ENCODE data around the gene TBC1D16. TPM values are rescaled to one million over a fixed set of nuclear protein-coding genes. Genes with fewer than 3 reads are reported as not detected.

The TBC1D16 gene
- total RNA-seq, 4 donors from 2014 or later = 5.8 to 8.1 (median 7.0) TPM

GRCh38 chr17:79888009-79888540 is 147.6 kb downstream of the TBC1D16 start:
- H3K27me3 ChIP-seq = peaks cover 44 to 47% (median 45%) of the 10 kb centered on the region in 3 donors
- DNase-seq = no peak
- in situ Hi-C loops (cut with MboI; ENCODE audit: low sequenced_read_pairs in 4 of 4) = no loop called here

GRCh38 chr17:79887451-79887991 is 148.2 kb downstream of the TBC1D16 start:
- Histone ChIP-seq H3K27me3 (peaks cover 44 to 47% (median 45%) of the 10 kb centered on the region in 3 donors), H3K36me3 (no peaks in the 10 kb centered on the region), H3K4me1 (no peaks in the 10 kb centered on the region), H3K4me3 (no peak overlapping the region), H3K27ac (no peak overlapping the region), H3K9me3 (no peaks in the 10 kb centered on the region)
- TF ChIP-seq CTCF (IDR thresholded peaks at IDR 0.05 in 4 of 5, conservative IDR thresholded peaks at IDR 0.05 in 1 of 5) (no peak), POLR2A (IDR thresholded peaks at IDR 0.05) (no peak)
- intact Hi-C loops (cut with DNase I; ENCODE audit: low total_unique reads) (no loop called here), in situ Hi-C loops (cut with MboI; ENCODE audit: low sequenced_read_pairs in 4 of 4) (no loop called here)
- DNase-seq (no peak), ATAC-seq (no peak)

More at GRCh38 chr17:79888009-79888540, 147.6 kb downstream of the TBC1D16 start:
- TF ChIP-seq CTCF (IDR thresholded peaks at IDR 0.05 in 4 of 5, conservative IDR thresholded peaks at IDR 0.05 in 1 of 5) = no peak
- TF ChIP-seq POLR2A (IDR thresholded peaks at IDR 0.05) = no peak
- no peak overlapping the region for H3K27ac ChIP-seq
- no peaks in the 10 kb centered on the region for H3K4me1 ChIP-seq
- H3K9me3 ChIP-seq = no peaks in the 10 kb centered on the region
- intact Hi-C loops (cut with DNase I; ENCODE audit: low total_unique reads) = no loop called here
- no peak for ATAC-seq
- H3K4me3 ChIP-seq = no peak overlapping the region
- H3K36me3 ChIP-seq = no peaks in the 10 kb centered on the region

- H3K4me1 ChIP-seq = no peaks in the 10 kb centered on the region
- in situ Hi-C loops (cut with MboI; ENCODE audit: low sequenced_read_pairs in 4 of 4) = no loop called here
- intact Hi-C loops (cut with DNase I; ENCODE audit: low total_unique reads) = no loop called here
- H3K4me3 ChIP-seq = no peak overlapping the region
- no peaks in the 10 kb centered on the region for H3K9me3 ChIP-seq
- ATAC-seq (no peak), DNase-seq (no peak)
- peaks cover 14 to 24% (median 15%) of the 10 kb centered on the region in 3 donors for H3K27me3 ChIP-seq
- H3K36me3 ChIP-seq = no peaks in the 10 kb centered on the region
- TF ChIP-seq POLR2A (IDR thresholded peaks at IDR 0.05) = no peak
- no peak for TF ChIP-seq CTCF (IDR thresholded peaks at IDR 0.05 in 4 of 5, conservative IDR thresholded peaks at IDR 0.05 in 1 of 5)
- no peak overlapping the region for H3K27ac ChIP-seq
Observed at GRCh38 chr17:79883202-79883601, 152.5 kb downstream of the TBC1D16 start.

Other genes starting within 250 kb of the TBC1D16 start
- gene CBX8, start 238.8 kb downstream of the TBC1D16 start, total RNA-seq = under 1 TPM in 3 of 4 donors, not detected in 1; 0.18 to 0.94 (median 0.49) TPM
- gene CBX4, start 196.4 kb downstream of the TBC1D16 start, total RNA-seq = 1 to 10 TPM; 3.0 to 9.0 (median 5.3) TPM
- gene CCDC40, start 770 bp upstream of the TBC1D16 start, total RNA-seq = 1 to 10 TPM in 2 of 4 donors, under 1 TPM in 2; 0.18 to 2.1 (median 1.1) TPM
- 10 to 100 TPM; 39.2 to 72.3 (median 70.1) TPM for gene GAA, start 65.7 kb upstream of the TBC1D16 start, total RNA-seq
- 10 to 100 TPM; 27.4 to 32.8 (median 30.0) TPM for gene EIF4A3, start 111.3 kb upstream of the TBC1D16 start, total RNA-seq
- gene CARD14, start 134.2 kb upstream of the TBC1D16 start, total RNA-seq = not detected
- 10 to 100 TPM in 1 of 4 donors, 1 to 10 TPM in 3; 3.2 to 11.7 (median 6.1) TPM for gene SGSH, start 184.5 kb upstream of the TBC1D16 start, total RNA-seq
- gene SLC26A11, start 184.6 kb upstream of the TBC1D16 start, total RNA-seq = 1 to 10 TPM; 2.6 to 3.3 (median 3.1) TPM
- gene RNF213, start 225.0 kb upstream of the TBC1D16 start, total RNA-seq = 10 to 100 TPM; 24.1 to 51.8 (median 28.6) TPM

Data from gastrocnemius medialis (tissue), 4 donors.